GM18519 (cell line): ENCODE measurements around the gene HAGH.
"Not testable (repeated sequence)": the region's sequence is repeated elsewhere in the genome, so short reads cannot be mapped to it uniquely, and the experiment has no call there.

Experiments
- ATAC-seq: cut with Tn5 transposase; IDR thresholded peaks from one replicate; pipeline ENCODE4 v1.9.1; 2021; ENCODE audit warnings: mild to moderate bottlenecking, moderate library complexity; ENCODE audit not compliant: unreplicated experiment, low FRiP score

HAGH gene

GRCh38 chr16:1815461-1815860 lies 11.2 kb downstream of the HAGH start:
- no peak for ATAC-seq

- ATAC-seq, result no peak
These were observed 13.9 kb downstream of the HAGH start for GRCh38 chr16:1812732-1813163.

GRCh38 chr16:1810536-1810935 lies 16.1 kb downstream of the HAGH start:
- ATAC-seq, result no peak

- no peak for ATAC-seq
These were observed 16.5 kb downstream of the HAGH start for GRCh38 chr16:1810106-1810505.

DNA sequence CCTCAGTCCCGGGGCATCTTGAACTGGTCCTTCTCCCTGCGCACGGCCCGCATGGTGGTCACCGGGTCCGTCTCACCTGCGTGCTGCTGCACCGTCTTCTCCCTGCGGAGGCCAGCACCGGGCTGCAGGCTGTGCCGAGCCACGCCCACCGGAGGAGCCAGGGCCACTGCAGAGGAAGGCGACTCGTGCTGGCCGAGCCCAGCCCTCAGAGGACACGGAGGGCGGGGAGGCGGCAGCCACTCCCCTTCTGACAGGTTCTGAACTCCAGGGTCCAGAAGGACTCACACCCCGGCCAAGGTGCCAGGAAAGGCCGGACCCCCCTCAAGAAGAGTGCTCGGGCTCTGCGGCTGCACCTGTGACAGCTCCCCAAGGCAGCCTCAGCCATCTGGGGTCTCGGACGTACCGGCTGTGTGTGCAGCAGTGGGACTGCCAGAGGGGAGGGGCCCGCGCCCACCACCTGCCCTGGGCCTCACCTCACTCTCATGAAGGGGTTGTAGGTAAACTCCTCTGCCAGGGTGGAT lies 17.3 kb downstream of the HAGH start:
- no peak for ATAC-seq

DNA sequence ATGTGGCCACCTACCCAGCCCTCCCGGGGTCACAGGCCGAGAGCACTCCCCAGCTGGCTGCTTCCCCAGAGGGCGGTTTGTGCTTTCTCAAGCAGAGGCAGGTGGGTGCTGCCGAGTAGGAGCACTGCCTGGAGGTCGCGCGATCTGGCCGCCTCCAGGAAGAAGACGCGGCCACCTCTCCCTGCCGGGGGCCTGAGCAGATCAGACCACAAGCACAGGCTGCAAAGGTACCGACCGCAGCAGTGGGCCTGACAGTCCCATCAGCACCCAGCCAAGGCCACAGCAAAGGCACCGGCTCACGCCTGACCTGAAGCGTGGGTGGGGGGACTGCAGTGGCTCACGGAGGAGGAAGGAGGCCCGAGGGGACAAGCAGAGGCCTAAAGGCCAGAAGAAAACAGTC lies 17.9 kb downstream of the HAGH start:
- ATAC-seq, result no peak

GRCh38 chr16:1807626-1808025 lies 19.0 kb downstream of the HAGH start:
- no peak for ATAC-seq

DNA sequence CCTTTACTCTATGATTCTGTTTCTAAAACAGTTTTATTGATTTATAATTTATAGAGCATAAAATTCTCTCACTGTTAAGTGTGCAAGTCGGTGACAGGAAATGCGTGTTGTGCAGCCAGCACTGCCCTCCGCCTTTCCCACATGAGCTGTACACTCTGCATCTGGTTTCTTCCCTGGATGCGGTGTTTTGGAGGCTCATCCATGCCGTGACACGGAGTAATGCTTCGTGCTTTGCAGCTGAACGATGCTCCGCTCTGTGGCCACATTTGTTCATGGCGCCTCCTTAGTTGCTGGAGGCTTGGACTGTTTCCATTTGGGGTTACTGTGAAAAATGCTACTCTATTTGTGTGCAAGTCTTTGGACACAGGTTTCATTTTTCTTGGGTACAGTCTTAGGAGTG lies 25.9 kb downstream of the HAGH start:
- ATAC-seq, result no peak

- not testable (repeated sequence) for ATAC-seq
These were observed 27.4 kb downstream of the HAGH start for GRCh38 chr16:1799263-1799662.

GRCh38 chr16:1794908-1795666 lies 31.5 kb downstream of the HAGH start:
- no peak for ATAC-seq

- ATAC-seq, result no peak
These were observed 32.3 kb downstream of the HAGH start for GRCh38 chr16:1794221-1794871.

DNA sequence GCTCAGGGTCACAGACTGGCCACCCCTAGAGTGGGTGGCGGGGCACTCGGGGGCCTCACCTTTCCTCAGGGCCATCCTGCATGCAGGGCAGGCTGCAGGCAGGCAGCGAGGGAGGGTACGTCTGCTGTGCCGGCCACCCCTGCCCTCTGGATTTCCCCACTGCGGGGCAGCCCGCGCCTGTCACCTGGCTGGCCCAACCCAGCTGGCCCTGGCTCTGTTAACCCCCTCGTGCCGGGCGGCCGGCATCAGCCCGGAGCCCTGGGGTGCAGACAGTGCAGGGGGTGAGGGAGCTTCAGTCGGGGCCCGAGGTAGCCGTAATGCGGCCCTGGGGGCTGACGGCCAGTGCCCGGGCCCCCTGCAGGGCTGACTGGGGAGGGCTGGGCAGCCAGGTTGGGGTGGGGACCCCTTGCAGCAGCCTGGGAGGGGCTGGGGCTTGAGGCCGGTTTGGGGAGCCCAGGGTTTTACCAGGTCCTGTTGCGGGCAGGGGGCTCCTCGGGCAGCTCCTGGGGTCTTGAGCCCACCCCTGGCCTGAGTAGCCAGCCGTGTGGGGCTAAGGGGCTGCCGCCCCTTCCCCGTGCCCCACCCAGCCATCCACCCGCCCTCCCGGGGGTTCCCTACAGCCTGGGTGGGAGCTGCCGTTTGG lies 32.9 kb downstream of the HAGH start, which contains the start of gene IGFALS:
Gene IGFALS (minus strand): TSS at position 128 of the 643 bp plus-strand sequence. CDS start 53 bp downstream, at position 75.
- ATAC-seq, result no peak

- ATAC-seq, result no peak
These were observed 33.6 kb downstream of the HAGH start for GRCh38 chr16:1792836-1793577.

DNA sequence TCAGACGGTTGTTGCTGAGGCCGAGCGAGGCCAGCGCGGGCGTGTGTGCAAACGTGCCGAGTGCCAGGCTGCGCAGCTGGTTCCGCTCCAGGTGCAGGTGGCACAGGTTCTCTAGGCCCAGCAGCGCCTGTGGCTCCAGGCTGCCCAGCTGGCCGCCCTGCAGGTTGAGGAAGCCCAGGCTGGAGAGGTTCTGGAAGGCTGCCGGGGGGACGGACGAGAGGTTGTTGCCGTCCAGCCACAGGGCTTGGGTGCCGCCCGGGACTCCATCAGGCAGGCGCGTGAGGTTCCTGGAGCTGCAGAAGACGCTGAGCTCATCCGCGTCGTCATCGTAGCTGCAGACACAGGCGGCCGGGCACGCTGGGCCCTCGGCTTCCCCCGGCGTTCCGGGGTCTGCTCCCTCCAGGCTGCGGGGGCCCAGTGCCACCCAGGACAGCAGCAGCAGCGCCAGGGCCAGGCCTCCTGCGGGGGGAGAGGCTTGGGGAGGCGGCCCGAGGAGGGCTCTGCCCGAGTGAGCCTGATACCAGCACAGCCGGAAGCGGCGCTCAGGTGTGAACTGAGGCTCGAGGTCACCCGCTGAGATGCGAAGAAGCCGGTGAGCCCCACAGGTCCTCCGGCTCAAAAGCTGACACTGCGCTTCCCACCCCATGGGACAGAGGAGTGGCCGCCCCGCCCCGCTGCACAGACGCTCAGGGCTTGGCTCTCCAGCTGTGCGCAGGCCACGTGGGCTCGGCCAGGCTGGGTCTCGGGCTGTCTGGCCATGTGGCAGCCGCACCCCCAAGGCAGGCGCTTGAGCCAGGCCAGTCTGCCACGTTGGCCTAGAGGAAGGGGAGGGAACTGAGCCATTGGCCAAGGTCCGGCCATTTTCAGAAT lies 34.4 kb downstream of the HAGH start:
- no peak for ATAC-seq

- no peak for ATAC-seq
These were observed 35.2 kb downstream of the HAGH start for GRCh38 chr16:1791256-1791942.

DNA sequence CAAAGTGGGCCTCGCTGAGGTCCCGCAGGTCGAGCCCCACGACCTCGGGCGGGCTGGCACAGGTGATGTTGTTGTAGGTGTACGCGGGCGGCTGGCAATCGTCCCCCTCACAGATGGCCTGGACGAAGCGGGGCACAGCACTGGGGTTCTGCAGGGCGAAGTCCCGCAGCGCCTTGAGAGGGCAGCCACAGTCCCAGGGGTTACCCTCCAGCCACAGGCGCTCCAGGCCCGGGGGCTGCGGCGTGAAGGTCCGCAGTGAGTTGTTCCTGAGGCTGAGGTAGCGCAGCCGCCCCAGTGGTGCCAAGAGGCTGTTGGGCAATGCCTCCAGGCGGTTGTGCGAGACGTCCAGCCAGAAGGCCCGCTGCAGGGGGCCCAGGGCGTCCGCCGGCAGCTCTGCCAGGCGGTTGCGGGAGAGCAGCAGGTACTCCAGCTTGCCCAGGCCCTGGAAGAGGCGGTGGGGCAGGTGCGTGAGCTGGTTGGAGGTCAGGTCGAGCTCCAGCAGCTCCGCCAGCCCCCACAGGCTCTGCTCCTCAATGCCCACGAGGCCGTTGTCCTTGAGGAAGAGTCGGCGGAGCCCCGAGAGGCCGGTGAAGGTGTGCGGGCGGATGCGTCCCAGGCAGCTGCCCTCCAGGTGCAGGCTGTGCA lies 35.9 kb downstream of the HAGH start:
- no peak for ATAC-seq

GRCh38 chr16:1790261-1790610 lies 36.4 kb downstream of the HAGH start:
- ATAC-seq, result no peak

DNA sequence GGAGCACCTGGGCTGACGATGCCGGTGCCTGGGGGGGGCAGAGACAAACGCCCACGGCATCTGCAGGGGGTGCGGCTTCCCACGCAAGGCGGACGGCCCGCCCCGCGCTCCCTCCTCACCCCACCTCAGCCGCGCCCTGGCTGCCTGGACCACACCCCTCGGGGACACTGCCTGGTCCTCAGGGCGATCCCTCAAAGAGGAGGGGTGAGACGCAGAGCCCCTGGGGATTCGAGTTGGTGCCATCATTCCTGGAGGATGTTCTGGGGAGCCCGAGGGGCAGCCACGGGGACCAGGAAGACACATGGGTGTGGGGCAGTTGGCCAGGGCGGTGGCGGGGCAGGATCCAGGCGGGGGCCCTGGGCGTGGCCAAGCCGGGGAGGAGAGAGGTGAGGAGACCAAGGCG lies 37.0 kb downstream of the HAGH start:
- no peak for ATAC-seq

DNA sequence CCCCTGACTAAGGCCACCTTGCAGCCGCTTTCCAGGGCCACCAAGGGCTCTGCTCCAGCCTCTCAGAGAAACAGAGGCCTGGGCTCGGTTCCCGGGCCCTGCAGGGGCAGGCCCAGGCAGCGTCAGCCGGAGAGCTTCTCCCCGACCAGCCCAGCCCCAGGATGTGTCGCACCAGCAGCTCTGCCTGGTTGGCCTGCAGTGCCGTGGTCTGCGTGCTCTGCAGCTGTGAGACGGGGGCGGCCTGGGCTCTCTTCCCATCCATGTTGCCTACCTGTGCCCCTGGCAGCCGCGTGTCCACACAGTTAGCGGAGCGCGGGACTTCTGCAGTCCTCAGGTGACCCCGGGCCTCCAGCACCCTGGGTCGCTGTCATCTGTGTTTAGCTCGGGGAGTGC lies 37.9 kb downstream of the HAGH start:
- ATAC-seq, result no peak
